GM12873 (cell line): ENCODE results near the gene INVS.

ENCODE experiments used
- TF ChIP-seq, protein P1 (sequence below): IDR thresholded peaks from 2 replicates; pipeline ENCODE4 v1.5.1; 2012; ENCODE audit warnings: low read depth, mild to moderate bottlenecking, moderate library complexity, low read length, control low read depth; ENCODE audit not compliant: insufficient read depth; ENCODE audit errors: missing control alignments

Gene INVS

DNA sequence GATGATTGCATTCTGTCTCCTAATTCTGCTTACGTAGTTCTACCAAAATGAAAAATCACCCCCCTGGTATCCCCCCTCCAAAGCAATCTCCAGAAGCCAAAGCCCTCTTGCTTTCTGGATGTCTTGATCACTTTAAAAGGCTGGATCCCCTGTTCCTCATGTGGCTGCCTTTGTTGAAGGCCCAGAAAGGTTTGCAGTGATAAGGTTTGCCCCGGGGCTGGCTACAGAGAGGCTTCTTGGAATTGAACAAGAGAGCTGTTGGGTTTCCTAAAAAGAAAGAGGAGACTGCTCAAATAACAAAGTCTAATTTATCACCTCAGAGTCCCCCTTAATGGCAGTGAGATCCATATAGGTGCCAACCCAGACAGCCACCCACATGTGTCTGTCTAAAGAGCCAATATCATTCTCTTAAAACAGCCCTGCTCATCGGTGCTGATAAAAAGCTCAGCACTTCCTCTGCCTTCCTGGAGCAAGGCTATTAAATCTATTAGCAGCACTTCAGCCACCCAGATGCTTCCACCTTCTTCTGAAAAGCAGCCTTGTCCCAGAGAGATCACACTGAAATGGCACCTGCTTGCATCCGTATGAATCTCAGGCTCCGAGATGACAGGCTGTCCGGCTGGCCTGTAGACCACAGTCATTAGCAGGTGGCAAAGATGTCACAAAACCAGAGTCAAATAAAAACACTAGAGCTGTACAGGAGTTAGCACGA lies 182.8 kb downstream of the INVS start:
- TF ChIP-seq, protein P1, sequence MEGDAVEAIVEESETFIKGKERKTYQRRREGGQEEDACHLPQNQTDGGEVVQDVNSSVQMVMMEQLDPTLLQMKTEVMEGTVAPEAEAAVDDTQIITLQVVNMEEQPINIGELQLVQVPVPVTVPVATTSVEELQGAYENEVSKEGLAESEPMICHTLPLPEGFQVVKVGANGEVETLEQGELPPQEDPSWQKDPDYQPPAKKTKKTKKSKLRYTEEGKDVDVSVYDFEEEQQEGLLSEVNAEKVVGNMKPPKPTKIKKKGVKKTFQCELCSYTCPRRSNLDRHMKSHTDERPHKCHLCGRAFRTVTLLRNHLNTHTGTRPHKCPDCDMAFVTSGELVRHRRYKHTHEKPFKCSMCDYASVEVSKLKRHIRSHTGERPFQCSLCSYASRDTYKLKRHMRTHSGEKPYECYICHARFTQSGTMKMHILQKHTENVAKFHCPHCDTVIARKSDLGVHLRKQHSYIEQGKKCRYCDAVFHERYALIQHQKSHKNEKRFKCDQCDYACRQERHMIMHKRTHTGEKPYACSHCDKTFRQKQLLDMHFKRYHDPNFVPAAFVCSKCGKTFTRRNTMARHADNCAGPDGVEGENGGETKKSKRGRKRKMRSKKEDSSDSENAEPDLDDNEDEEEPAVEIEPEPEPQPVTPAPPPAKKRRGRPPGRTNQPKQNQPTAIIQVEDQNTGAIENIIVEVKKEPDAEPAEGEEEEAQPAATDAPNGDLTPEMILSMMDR: no peak

DNA sequence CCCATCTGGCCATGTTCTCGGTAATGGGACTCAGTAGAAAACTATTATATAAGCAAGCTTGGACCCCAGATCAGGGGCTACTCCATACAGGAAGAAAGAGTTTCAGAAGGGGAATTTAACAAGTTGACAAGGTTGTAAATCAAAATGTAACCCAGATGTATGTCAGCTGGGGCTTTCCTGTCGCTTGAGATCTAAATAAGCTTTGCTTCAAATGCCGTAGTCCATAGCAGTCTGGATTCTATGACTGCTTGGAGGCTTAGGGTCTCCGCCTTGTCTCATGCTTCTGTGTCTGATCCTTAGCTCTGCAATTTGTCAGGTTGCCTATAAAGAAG lies 183.3 kb downstream of the INVS start:
- TF ChIP-seq, protein P1: no peak

DNA sequence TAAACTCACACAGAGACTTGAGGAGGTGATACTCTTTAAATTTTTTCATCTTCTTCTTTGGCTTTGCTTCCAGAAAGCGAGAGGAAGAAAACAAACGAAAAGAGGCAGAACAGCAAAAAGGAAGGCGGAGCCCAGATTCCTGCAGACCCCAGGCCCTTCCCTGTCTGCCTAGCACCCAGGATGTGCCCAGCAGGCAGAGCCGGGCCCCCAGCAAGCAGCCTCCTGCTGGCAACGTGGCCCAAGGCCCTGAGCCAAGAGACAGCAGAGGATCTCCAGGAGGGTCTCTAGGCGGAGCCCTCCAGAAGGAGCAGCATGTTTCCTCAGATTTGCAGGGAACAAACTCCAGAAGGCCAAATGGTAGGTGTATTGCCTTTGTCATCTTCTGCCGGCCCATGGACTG lies 185.2 kb downstream of the INVS start:
- TF ChIP-seq, protein P1: no peak

DNA sequence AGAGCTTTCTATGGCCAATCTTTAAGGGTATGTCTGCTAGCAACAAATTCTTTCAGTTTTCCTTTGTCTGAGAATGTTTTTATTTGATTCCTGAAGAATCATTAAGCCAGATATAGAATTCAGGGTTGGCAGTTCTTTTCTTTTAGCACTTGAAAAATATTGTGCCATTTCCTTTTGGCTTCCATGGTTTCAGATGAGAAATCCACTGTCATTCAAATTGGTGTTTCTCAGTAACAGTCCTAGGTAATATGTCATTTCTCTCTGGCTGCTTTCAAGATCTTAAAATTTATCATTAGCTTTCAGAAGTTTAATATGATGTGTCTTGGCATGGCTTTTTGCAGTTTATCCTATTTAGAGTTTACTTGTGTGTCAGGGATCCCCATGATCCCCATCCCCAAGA lies 186.0 kb downstream of the INVS start:
- TF ChIP-seq, protein P1: no peak

DNA sequence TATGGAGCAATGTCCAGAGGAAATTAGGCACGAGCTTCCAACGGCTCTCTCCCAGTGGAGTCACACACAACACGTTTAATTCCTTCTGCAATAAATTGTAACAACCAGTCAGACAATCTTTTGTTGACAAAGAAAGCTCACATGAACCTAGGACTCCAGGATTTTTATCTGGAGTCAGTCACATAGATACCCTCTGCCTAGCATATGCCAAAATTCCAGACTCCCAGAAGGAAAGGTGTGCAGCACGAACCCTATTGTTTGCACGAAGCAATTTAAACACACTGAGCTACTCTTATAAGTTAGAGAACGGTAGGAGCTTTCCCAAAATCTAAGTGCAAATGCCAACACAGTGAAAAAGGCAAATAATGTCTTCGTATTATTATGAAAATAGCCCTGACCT lies 186.6 kb downstream of the INVS start:
- TF ChIP-seq, protein P1: no peak

DNA sequence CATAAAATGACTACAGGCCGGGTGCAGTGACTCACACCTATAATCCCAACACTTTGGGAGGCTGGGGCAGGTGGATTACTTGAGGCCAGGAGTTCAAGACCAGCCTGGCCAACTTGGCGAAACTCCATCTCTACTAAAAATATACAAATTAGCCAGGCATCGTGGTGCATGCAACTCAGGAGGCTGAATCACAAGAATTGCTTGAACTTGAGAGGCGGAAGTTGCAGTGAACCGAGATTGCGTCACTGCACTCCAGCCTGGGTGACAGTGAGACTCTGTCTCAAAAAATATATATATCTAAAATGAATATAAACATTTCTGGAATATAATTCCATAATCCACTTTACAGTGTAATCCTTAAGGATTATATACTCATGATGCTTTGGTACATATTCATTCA lies 187.2 kb downstream of the INVS start:
- TF ChIP-seq, protein P1: no peak

DNA sequence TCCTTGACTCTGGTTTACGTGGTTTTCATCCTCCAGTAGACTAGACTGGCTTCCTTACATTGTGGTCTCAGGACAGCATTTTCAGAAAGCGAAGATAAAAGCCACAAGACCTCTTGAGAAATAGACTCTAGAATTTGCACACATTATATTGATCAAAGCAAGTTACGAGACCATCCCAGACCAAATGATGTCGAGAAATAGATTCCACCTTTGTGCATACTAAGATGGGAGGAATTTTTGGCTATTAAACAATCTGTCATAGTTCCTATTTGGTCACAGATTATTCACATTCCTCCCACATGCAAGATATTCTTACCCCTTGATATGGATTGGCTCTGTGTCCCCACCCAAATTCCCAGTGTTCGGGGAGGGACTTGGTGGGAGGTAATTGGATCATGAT lies 188.1 kb downstream of the INVS start:
- TF ChIP-seq, protein P1: no peak

DNA sequence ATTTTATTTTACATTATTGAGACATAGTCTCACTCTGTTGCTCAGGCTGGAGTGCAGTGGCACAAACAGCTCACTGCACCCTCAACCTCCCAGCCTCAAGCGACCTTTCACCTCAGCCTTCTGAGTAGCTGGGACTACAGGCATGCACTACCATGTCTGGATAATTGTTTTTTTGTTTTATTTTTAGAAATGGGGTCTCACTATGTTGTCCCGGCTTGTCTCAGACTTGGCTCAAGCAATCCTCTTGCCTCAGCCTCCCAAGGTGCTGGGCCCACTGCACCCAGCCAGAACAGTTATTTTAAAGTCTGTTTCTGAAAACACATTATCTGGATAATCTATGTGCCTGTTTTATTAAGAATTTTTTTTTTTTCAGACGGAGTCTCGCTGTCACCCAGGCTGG lies 191.7 kb downstream of the INVS start:
- TF ChIP-seq, protein P1: no peak
